WTC11 (cell line): Measurements from ENCODE around the gene NRF1. TPM values are rescaled to one million over a fixed set of nuclear protein-coding genes. Genes with fewer than 3 reads are reported as not detected.

Experiments used
- ATAC-seq: fragments of 200-7000 bp; cut with Tn5 transposase; 2 replicates; pipeline ENCODE4 v1.10.0; 2021; ENCODE audit warnings: mild to moderate bottlenecking, moderate library complexity
- CTCF ChIA-PET: fragments of 300-600 bp; sonication (Branson Sonifier 250); formaldehyde crosslinking; loops from one replicate; lab custom pipeline; 2021; ENCODE audit warnings: antibody characterized with exemption; lab: Charles Lee
- POLR2A ChIA-PET: fragments of 350-600 bp; sonication (Branson Sonifier 250); formaldehyde crosslinking; loops from one replicate; lab custom pipeline; 2021; ENCODE audit warnings: antibody characterized with exemption; lab: Charles Lee
- DNase-seq: peaks from one replicate; pipeline ENCODE4 v3.0.0; 2021; ENCODE audit warnings: low spot score
- H3K27ac Mint-ChIP-seq: 2 replicates; pipeline ENCODE4 v1.8.0; 2021; ENCODE audit warnings: mixed read lengths
- H3K27me3 Mint-ChIP-seq: 2 replicates; pipeline ENCODE4 v1.8.0; 2021; ENCODE audit warnings: low read depth, mild to moderate bottlenecking, moderate library complexity, mixed read lengths
- H3K36me3 Mint-ChIP-seq: 2 replicates; pipeline ENCODE4 v1.8.0; 2021; ENCODE audit warnings: mixed read lengths
- H3K4me1 Mint-ChIP-seq: 2 replicates; pipeline ENCODE4 v1.8.0; 2022; ENCODE audit warnings: mixed read lengths
- H3K4me3 Mint-ChIP-seq: 2 replicates; pipeline ENCODE4 v1.8.0; 2021; ENCODE audit warnings: mild to moderate bottlenecking, moderate library complexity, mixed read lengths
- H3K9me3 Mint-ChIP-seq: 2 replicates; pipeline ENCODE4 v1.8.0; 2021; ENCODE audit warnings: mixed read lengths
- CREB1 ChIP-seq: sonication (generic); formaldehyde crosslinking; IDR thresholded peaks from 2 replicates; pipeline ENCODE4 v1.8.0; 2023; ENCODE audit warnings: mild to moderate bottlenecking, missing genetic modification reagents
- CREM ChIP-seq: sonication (generic); formaldehyde crosslinking; IDR thresholded peaks from 2 replicates; pipeline ENCODE4 v1.8.1; 2022; ENCODE audit warnings: mild to moderate bottlenecking, missing genetic modification reagents, moderate library complexity
- EMX1 ChIP-seq: fragments of 250-450 bp; sonication (Bioruptor Pico); IDR thresholded peaks from 2 replicates; pipeline ENCODE4 v1.8.0; 2021; ENCODE audit warnings: mild to moderate bottlenecking
- FOXK1 ChIP-seq: sonication (generic); formaldehyde crosslinking; IDR thresholded peaks from 2 replicates; pipeline ENCODE4 v1.8.0; 2022; ENCODE audit warnings: mild to moderate bottlenecking, moderate library complexity, missing genetic modification reagents
- GRHL2 ChIP-seq: fragments of 250-450 bp; sonication (Bioruptor Pico); IDR thresholded peaks from 2 replicates; pipeline ENCODE4 v1.8.0; 2022; ENCODE audit warnings: mild to moderate bottlenecking, moderate library complexity; ENCODE audit not compliant: insufficient replicate concordance, severe bottlenecking
- MYBL2 ChIP-seq: sonication (generic); formaldehyde crosslinking; IDR thresholded peaks from 2 replicates; pipeline ENCODE4 v1.8.1; 2023; ENCODE audit warnings: mild to moderate bottlenecking, moderate library complexity, missing genetic modification reagents
- NR2C2 ChIP-seq: sonication (generic); formaldehyde crosslinking; IDR thresholded peaks from 2 replicates; pipeline ENCODE4 v1.8.0; 2022; ENCODE audit warnings: mild to moderate bottlenecking, missing genetic modification reagents
- NR3C1 ChIP-seq: sonication (generic); formaldehyde crosslinking; conservative IDR thresholded peaks from 2 replicates; pipeline ENCODE4 v1.8.1; 2023; ENCODE audit warnings: low read depth, mild to moderate bottlenecking, missing genetic modification reagents
- OVOL2 ChIP-seq: fragments of 250-450 bp; sonication (Bioruptor Pico); IDR thresholded peaks from 2 replicates; pipeline ENCODE4 v1.9.0; 2021; ENCODE audit warnings: mild to moderate bottlenecking, borderline replicate concordance
- RORB ChIP-seq: fragments of 250-450 bp; sonication (Bioruptor Pico); IDR thresholded peaks from 2 replicates; pipeline ENCODE4 v1.9.0; 2021; ENCODE audit warnings: mild to moderate bottlenecking
- SMAD3 ChIP-seq: sonication (generic); formaldehyde crosslinking; IDR thresholded peaks from 2 replicates; pipeline ENCODE4 v1.8.0; 2022; ENCODE audit warnings: missing genetic modification reagents, mild to moderate bottlenecking, borderline replicate concordance
- TCF7 ChIP-seq: sonication (generic); formaldehyde crosslinking; IDR thresholded peaks from 2 replicates; pipeline ENCODE4 v1.8.0; 2022; ENCODE audit warnings: mild to moderate bottlenecking, low read depth, missing genetic modification reagents, moderate library complexity
- ZNF121 ChIP-seq: sonication (generic); formaldehyde crosslinking; IDR thresholded peaks from 2 replicates; pipeline ENCODE4 v1.8.0; 2023; ENCODE audit warnings: missing genetic modification reagents
- ZNF219 ChIP-seq: sonication (generic); formaldehyde crosslinking; IDR thresholded peaks from 2 replicates; pipeline ENCODE4 v1.8.0; 2023; ENCODE audit warnings: missing genetic modification reagents, mild to moderate bottlenecking, borderline replicate concordance
- ZNF232 ChIP-seq: sonication (generic); formaldehyde crosslinking; IDR thresholded peaks from 2 replicates; pipeline ENCODE4 v1.8.0; 2022; ENCODE audit warnings: mild to moderate bottlenecking, missing genetic modification reagents
- ZNF263 ChIP-seq: sonication (generic); formaldehyde crosslinking; IDR thresholded peaks from 2 replicates; pipeline ENCODE4 v1.8.1; 2022; ENCODE audit warnings: low read depth, mild to moderate bottlenecking, moderate library complexity, missing genetic modification reagents
- ZNF416 ChIP-seq: fragments of 250-450 bp; sonication (Bioruptor Pico); IDR thresholded peaks from 2 replicates; pipeline ENCODE4 v1.9.0; 2021; ENCODE audit warnings: mild to moderate bottlenecking, inconsistent platforms
- total RNA-seq: library from RNA; stranded (reverse); gene quantifications from 3 replicates; pipeline ENCODE4 v1.2.3, GENCODE V29; 2021
- TF ChIP-seq, protein P1 (sequence below): sonication (generic); formaldehyde crosslinking; IDR thresholded peaks from 2 replicates; pipeline ENCODE4 v1.8.1; 2022; ENCODE audit warnings: missing genetic modification reagents, borderline replicate concordance
- TF ChIP-seq, protein P2 (sequence below): sonication (generic); formaldehyde crosslinking; conservative IDR thresholded peaks from 2 replicates; pipeline ENCODE4 v1.8.1; 2022; ENCODE audit warnings: mild to moderate bottlenecking, missing genetic modification reagents
- TF ChIP-seq, protein P3 (sequence below): sonication (generic); formaldehyde crosslinking; IDR thresholded peaks from 2 replicates; pipeline ENCODE4 v1.8.1; 2023; ENCODE audit warnings: mild to moderate bottlenecking, moderate library complexity, missing genetic modification reagents
- TF ChIP-seq, protein P4 (sequence below): sonication (generic); formaldehyde crosslinking; IDR thresholded peaks from 2 replicates; pipeline ENCODE4 v1.8.1; 2023; ENCODE audit warnings: mild to moderate bottlenecking, missing genetic modification reagents
- TF ChIP-seq, protein P5 (sequence below): fragments of 250-450 bp; sonication (Bioruptor Pico); IDR thresholded peaks from 2 replicates; pipeline ENCODE4 v1.9.0; 2021; ENCODE audit warnings: mild to moderate bottlenecking
- TF ChIP-seq, protein P6 (sequence below): sonication (generic); formaldehyde crosslinking; IDR thresholded peaks from 2 replicates; pipeline ENCODE4 v1.8.0; 2022; ENCODE audit warnings: mild to moderate bottlenecking, missing genetic modification reagents
- TF ChIP-seq, protein P7 (sequence below): fragments of 250-450 bp; sonication (Bioruptor Pico); IDR thresholded peaks from 2 replicates; pipeline ENCODE4 v1.9.0; 2021; ENCODE audit warnings: mild to moderate bottlenecking

NRF1 gene
- total RNA-seq, 1 experiment from 2014 or later, result 16.4 TPM

DNA sequence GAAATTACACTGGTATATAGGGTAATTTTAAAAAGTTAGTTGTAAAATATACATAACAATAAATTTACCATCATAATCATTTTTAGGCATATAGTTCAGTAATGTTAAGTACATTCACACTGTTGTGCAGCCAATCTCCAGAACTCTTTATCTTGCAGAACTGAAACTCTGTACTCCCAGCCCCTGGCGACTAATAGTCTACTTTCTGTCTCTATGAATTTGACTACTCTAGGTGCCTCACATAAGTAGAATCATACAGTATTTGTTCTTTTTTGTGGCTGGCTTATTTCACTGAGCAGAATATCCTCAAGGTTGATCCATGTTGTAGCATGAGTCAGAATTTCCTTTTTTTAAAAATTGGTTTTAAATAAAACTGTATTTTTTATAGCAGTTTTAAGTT, 41.4 kb downstream of the NRF1 start:
- peaks cover 27% of the 10 kb centered on the region for H3K36me3 Mint-ChIP-seq
- H3K27ac Mint-ChIP-seq, result no peak overlapping the region
- ATAC-seq, result no peak
- H3K4me3 Mint-ChIP-seq, result no peak overlapping the region
- ChIA-PET CTCF (no interaction called here), POLR2A (no interaction called here)
- peaks cover 12% of the 10 kb centered on the region for H3K9me3 Mint-ChIP-seq
- DNase-seq, result no peak
- H3K4me1 Mint-ChIP-seq, result peaks cover 31% of the 10 kb centered on the region
- TF ChIP-seq, protein P1, sequence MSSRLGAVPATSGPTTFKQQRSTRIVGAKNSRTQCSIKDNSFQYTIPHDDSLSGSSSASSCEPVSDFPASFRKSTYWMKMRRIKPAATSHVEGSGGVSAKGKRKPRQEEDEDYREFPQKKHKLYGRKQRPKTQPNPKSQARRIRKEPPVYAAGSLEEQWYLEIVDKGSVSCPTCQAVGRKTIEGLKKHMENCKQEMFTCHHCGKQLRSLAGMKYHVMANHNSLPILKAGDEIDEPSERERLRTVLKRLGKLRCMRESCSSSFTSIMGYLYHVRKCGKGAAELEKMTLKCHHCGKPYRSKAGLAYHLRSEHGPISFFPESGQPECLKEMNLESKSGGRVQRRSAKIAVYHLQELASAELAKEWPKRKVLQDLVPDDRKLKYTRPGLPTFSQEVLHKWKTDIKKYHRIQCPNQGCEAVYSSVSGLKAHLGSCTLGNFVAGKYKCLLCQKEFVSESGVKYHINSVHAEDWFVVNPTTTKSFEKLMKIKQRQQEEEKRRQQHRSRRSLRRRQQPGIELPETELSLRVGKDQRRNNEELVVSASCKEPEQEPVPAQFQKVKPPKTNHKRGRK (CRISPR knock-in tag), result no peak
- TF ChIP-seq ZNF263 (CRISPR knock-in tag) (no peak), SMAD3 (CRISPR knock-in tag) (no peak), ZNF219 (CRISPR knock-in tag) (no peak), TCF7 (CRISPR knock-in tag) (no peak), CREB1 (no peak), ZNF232 (CRISPR knock-in tag) (no peak), ZNF121 (CRISPR knock-in tag) (no peak), FOXK1 (no peak), RORB (no peak), GRHL2 (CRISPR knock-in tag) (no peak), ZNF416 (CRISPR knock-in tag) (no peak), NR3C1 (CRISPR knock-in tag) (no peak)
- TF ChIP-seq, protein P2, sequence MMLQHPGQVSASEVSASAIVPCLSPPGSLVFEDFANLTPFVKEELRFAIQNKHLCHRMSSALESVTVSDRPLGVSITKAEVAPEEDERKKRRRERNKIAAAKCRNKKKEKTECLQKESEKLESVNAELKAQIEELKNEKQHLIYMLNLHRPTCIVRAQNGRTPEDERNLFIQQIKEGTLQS (CRISPR knock-in tag), result no peak
- TF ChIP-seq, protein P3, sequence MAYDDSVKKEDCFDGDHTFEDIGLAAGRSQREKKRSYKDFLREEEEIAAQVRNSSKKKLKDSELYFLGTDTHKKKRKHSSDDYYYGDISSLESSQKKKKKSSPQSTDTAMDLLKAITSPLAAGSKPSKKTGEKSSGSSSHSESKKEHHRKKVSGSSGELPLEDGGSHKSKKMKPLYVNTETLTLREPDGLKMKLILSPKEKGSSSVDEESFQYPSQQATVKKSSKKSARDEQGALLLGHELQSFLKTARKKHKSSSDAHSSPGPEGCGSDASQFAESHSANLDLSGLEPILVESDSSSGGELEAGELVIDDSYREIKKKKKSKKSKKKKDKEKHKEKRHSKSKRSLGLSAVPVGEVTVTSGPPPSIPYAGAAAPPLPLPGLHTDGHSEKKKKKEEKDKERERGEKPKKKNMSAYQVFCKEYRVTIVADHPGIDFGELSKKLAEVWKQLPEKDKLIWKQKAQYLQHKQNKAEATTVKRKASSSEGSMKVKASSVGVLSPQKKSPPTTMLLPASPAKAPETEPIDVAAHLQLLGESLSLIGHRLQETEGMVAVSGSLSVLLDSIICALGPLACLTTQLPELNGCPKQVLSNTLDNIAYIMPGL, result no peak
- TF ChIP-seq, protein P4, sequence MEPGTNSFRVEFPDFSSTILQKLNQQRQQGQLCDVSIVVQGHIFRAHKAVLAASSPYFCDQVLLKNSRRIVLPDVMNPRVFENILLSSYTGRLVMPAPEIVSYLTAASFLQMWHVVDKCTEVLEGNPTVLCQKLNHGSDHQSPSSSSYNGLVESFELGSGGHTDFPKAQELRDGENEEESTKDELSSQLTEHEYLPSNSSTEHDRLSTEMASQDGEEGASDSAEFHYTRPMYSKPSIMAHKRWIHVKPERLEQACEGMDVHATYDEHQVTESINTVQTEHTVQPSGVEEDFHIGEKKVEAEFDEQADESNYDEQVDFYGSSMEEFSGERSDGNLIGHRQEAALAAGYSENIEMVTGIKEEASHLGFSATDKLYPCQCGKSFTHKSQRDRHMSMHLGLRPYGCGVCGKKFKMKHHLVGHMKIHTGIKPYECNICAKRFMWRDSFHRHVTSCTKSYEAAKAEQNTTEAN (CRISPR knock-in tag), result no peak
- TF ChIP-seq, protein P5, sequence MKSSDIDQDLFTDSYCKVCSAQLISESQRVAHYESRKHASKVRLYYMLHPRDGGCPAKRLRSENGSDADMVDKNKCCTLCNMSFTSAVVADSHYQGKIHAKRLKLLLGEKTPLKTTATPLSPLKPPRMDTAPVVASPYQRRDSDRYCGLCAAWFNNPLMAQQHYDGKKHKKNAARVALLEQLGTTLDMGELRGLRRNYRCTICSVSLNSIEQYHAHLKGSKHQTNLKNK (CRISPR knock-in tag), result no peak
- H3K27me3 Mint-ChIP-seq, result no peaks in the 10 kb centered on the region

DNA sequence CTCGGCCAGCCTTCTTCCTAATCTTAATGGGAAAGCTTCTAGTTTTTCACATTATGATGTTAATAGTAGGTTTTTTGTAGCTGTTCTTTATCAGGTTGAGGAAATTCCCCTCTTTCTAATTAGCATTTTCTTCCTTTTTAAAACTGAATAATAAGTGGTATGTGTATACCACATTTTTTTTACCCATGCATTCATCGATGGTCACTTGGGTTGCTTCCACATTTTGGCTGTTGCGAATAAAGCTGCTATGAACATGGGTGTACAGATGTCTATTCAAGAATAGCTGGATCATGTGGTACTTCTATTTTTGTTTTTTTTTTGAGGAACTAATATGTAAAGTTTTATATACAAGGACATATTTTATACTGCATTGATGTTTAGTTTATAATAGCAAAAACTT, 44.3 kb downstream of the NRF1 start:
- CTCF ChIA-PET, result no interaction called here
- peaks cover 53% of the 10 kb centered on the region for H3K36me3 Mint-ChIP-seq
- peaks cover 31% of the 10 kb centered on the region for H3K9me3 Mint-ChIP-seq
- no peak for DNase-seq
- ATAC-seq, result no peak
- no peak overlapping the region for H3K4me3 Mint-ChIP-seq
- no peak overlapping the region for H3K27ac Mint-ChIP-seq
- peaks cover 16% of the 10 kb centered on the region for H3K4me1 Mint-ChIP-seq
- no peaks in the 10 kb centered on the region for H3K27me3 Mint-ChIP-seq
- POLR2A ChIA-PET, result no interaction called here
- TF ChIP-seq CREM, result no peak
- TF ChIP-seq, protein P1 (CRISPR knock-in tag), result no peak
- no peak for TF ChIP-seq EMX1 (CRISPR knock-in tag)
- no peak for TF ChIP-seq NR2C2 (CRISPR knock-in tag)
- TF ChIP-seq, protein P2 (CRISPR knock-in tag), result no peak
- no peak for TF ChIP-seq OVOL2 (CRISPR knock-in tag)
- TF ChIP-seq, protein P6, sequence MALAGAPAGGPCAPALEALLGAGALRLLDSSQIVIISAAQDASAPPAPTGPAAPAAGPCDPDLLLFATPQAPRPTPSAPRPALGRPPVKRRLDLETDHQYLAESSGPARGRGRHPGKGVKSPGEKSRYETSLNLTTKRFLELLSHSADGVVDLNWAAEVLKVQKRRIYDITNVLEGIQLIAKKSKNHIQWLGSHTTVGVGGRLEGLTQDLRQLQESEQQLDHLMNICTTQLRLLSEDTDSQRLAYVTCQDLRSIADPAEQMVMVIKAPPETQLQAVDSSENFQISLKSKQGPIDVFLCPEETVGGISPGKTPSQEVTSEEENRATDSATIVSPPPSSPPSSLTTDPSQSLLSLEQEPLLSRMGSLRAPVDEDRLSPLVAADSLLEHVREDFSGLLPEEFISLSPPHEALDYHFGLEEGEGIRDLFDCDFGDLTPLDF, result no peak
- no peak for TF ChIP-seq MYBL2 (CRISPR knock-in tag)
- TF ChIP-seq, protein P7, sequence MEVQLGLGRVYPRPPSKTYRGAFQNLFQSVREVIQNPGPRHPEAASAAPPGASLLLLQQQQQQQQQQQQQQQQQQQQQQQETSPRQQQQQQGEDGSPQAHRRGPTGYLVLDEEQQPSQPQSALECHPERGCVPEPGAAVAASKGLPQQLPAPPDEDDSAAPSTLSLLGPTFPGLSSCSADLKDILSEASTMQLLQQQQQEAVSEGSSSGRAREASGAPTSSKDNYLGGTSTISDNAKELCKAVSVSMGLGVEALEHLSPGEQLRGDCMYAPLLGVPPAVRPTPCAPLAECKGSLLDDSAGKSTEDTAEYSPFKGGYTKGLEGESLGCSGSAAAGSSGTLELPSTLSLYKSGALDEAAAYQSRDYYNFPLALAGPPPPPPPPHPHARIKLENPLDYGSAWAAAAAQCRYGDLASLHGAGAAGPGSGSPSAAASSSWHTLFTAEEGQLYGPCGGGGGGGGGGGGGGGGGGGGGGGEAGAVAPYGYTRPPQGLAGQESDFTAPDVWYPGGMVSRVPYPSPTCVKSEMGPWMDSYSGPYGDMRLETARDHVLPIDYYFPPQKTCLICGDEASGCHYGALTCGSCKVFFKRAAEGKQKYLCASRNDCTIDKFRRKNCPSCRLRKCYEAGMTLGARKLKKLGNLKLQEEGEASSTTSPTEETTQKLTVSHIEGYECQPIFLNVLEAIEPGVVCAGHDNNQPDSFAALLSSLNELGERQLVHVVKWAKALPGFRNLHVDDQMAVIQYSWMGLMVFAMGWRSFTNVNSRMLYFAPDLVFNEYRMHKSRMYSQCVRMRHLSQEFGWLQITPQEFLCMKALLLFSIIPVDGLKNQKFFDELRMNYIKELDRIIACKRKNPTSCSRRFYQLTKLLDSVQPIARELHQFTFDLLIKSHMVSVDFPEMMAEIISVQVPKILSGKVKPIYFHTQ (CRISPR knock-in tag), result no peak
